Vagina (tissue), 2 donors: ENCODE results near the gene ALG12. TPM values are rescaled to one million over a fixed set of nuclear protein-coding genes. Genes with fewer than 3 reads are reported as not detected.

Experiments
- DNase-seq, 2 donors: peaks; one replicate each; pipeline ENCODE4 v3.0.0-alpha.2; 2017; ENCODE audit errors: extremely low spot score in 2 of 2
- H3K27ac ChIP-seq: fragments of 200-600 bp; sonication (generic); one replicate; pipeline ENCODE4 v1.5.1; 2019
- H3K27me3 ChIP-seq: fragments of 200-600 bp; sonication (generic); one replicate; pipeline ENCODE4 v1.5.1; 2019
- H3K36me3 ChIP-seq, 2 donors: fragments of 200-600 bp; sonication (generic); one replicate each; pipeline ENCODE4 v1.5.1; 2017 to 2019
- H3K4me1 ChIP-seq: fragments of 200-600 bp; sonication (generic); one replicate; pipeline ENCODE4 v1.5.1; 2019
- H3K4me3 ChIP-seq, 2 donors: fragments of 200-600 bp; sonication (generic); 1 replicate in 1 of 2; 2 replicates in 1 of 2; pipeline ENCODE4 v1.5.1; 2016 to 2019
- H3K9me3 ChIP-seq: fragments of 200-600 bp; sonication (generic); one replicate; pipeline ENCODE4 v1.5.1; 2019
- CTCF ChIP-seq, 3 experiments: fragments of 450-650 bp in 2 of 3; fragments of 200-600 bp in 1 of 3; sonication (generic) in 1 of 3; IDR thresholded peaks; one replicate each; pipeline ENCODE4 v1.5.1; 2017 to 2019; ENCODE audit warnings: antibody characterized with exemption in 3 of 3, mild to moderate bottlenecking in 2 of 3, moderate library complexity in 2 of 3
- POLR2A ChIP-seq, 2 donors: fragments of 450-650 bp; IDR thresholded peaks; one replicate each; pipeline ENCODE4 v1.6.1; 2017; ENCODE audit warnings: antibody characterized with exemption in 2 of 2, mild to moderate bottlenecking in 2 of 2, moderate library complexity in 2 of 2
- POLR2AphosphoS5 ChIP-seq, 2 donors: sonication (generic); formaldehyde crosslinking; IDR thresholded peaks; one replicate each; pipeline ENCODE4 v1.9.0; 2017; ENCODE audit warnings: antibody characterized with exemption in 2 of 2, mild to moderate bottlenecking in 2 of 2, low read depth in 1 of 2; ENCODE audit not compliant: insufficient read depth in 1 of 2
- intact Hi-C: fragments of 100-400 bp; cut with DNase I; formaldehyde crosslinking; loops from one replicate; pipeline ENCODE4 v1.15.1; 2023
- total RNA-seq: library from RNA; depleted of rRNA; stranded (reverse); fragments of >200 nt; gene quantifications from one replicate; pipeline ENCODE4 v1.2.3, GENCODE V29; 2016

Gene ALG12
- total RNA-seq, 1 donor from 2014 or later, result 21.4 TPM

- H3K4me1 ChIP-seq, result peaks cover 50% of the 10 kb centered on the region
- H3K9me3 ChIP-seq, result no peaks in the 10 kb centered on the region
- no peak for DNase-seq
- no peak overlapping the region for H3K4me3 ChIP-seq
- no peaks in the 10 kb centered on the region for H3K27me3 ChIP-seq
- no peak overlapping the region for H3K27ac ChIP-seq
- no peaks in the 10 kb centered on the region for H3K36me3 ChIP-seq
- intact Hi-C loops, result no loop called here
- no peak for TF ChIP-seq POLR2A (IDR thresholded peaks at IDR 0.05)
These were observed 35.6 kb upstream of the ALG12 start for GRCh38 chr22:49953680-49954344.

DNA sequence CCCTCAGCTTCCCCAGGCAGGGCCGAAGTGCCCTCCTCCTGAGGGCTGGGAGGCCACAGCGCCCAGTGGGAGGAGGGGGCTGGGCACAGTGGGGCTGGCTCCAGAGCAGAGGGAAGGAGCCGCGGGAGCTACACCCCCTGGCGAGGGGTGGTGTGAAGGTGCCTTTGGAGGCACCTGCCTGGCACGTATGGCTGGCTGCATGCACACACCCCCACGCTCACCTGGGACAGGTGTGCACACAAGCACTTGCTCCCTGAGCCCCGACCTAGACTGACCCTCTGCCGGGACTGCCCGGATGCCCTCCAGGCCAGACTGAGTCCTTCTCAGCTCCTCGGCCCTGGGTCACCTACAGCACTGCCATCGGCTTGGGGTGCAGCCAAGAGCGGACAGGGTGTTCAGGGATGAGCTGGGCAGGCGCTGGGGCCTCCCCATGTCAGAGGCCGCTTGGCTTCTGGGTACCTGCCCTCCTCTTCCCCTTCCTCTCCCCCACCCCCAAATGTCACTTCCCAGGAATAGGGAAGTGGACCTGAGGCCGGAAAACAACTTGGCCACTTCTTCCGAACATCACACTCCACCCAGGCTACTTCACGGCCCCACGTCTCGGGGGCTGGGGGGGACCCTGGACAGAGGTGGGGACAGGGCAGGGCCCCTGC is 34.9 kb upstream of the ALG12 start:
- TF ChIP-seq POLR2AphosphoS5 (IDR thresholded peaks at IDR 0.05; ENCODE audit: insufficient read depth in 1 of 2, low read depth in 1 of 2) (no peak), CTCF (IDR thresholded peaks at IDR 0.05) (no peak), POLR2A (IDR thresholded peaks at IDR 0.05) (no peak)
- no peaks in the 10 kb centered on the region for H3K9me3 ChIP-seq
- no peaks in the 10 kb centered on the region for H3K36me3 ChIP-seq
- peaks cover 52% of the 10 kb centered on the region for H3K4me1 ChIP-seq
- no peak for DNase-seq
- intact Hi-C loops, result no loop called here
- no peaks in the 10 kb centered on the region for H3K27me3 ChIP-seq
- no peak overlapping the region for H3K4me3 ChIP-seq
- H3K27ac ChIP-seq, result no peak overlapping the region

- Histone ChIP-seq H3K27me3 (no peaks in the 10 kb centered on the region), H3K36me3 (no peaks in the 10 kb centered on the region), H3K4me3 (no peak overlapping the region), H3K4me1 (peaks cover 60% of the 10 kb centered on the region), H3K27ac (peak overlapping the region; percentile 78), H3K9me3 (no peaks in the 10 kb centered on the region)
- TF ChIP-seq POLR2A (IDR thresholded peaks at IDR 0.05) (no peak), POLR2AphosphoS5 (IDR thresholded peaks at IDR 0.05; ENCODE audit: insufficient read depth in 1 of 2, low read depth in 1 of 2) (no peak), CTCF (IDR thresholded peaks at IDR 0.05) (no peak)
- no peak for DNase-seq
- intact Hi-C loops, result no loop called here
These were observed 34.0 kb upstream of the ALG12 start for GRCh38 chr22:49951986-49952896.

GRCh38 chr22:49951678-49951985 is 33.4 kb upstream of the ALG12 start:
- Histone ChIP-seq H3K27me3 (no peaks in the 10 kb centered on the region), H3K9me3 (no peaks in the 10 kb centered on the region), H3K27ac (peak overlapping the region; percentile 78), H3K4me1 (peaks cover 60% of the 10 kb centered on the region), H3K36me3 (no peaks in the 10 kb centered on the region), H3K4me3 (no peak overlapping the region)
- TF ChIP-seq POLR2A (IDR thresholded peaks at IDR 0.05) (no peak), POLR2AphosphoS5 (IDR thresholded peaks at IDR 0.05; ENCODE audit: insufficient read depth in 1 of 2, low read depth in 1 of 2) (no peak), CTCF (IDR thresholded peaks at IDR 0.05) (no peak)
- no peak for DNase-seq
- intact Hi-C loops, result no loop called here

GRCh38 chr22:49951000-49951677 is 32.9 kb upstream of the ALG12 start:
- Histone ChIP-seq H3K4me3 (no peak overlapping the region), H3K9me3 (no peaks in the 10 kb centered on the region), H3K27ac (peak overlapping the region; percentile 89), H3K36me3 (no peaks in the 10 kb centered on the region), H3K4me1 (peaks cover 60% of the 10 kb centered on the region), H3K27me3 (no peaks in the 10 kb centered on the region)
- no peak for DNase-seq
- intact Hi-C loops, result no loop called here
- TF ChIP-seq POLR2A (IDR thresholded peaks at IDR 0.05) (no peak), CTCF (IDR thresholded peaks at IDR 0.05) (no peak), POLR2AphosphoS5 (IDR thresholded peaks at IDR 0.05; ENCODE audit: insufficient read depth in 1 of 2, low read depth in 1 of 2) (peak; percentile 23 to 54)
